22Rv1 (cell line): ENCODE results near the gene PTPRG.

ENCODE experiments used
- ZFX ChIP-seq: fragments of 450-650 bp; IDR thresholded peaks from 2 replicates; pipeline ENCODE4 v1.6.1; 2017; ENCODE audit warnings: antibody characterized with exemption, borderline replicate concordance
- TF ChIP-seq, protein P1 (sequence below): fragments of 450-650 bp; IDR thresholded peaks from 2 replicates; pipeline ENCODE4 v1.5.1; 2017; ENCODE audit warnings: mild to moderate bottlenecking

DNA sequence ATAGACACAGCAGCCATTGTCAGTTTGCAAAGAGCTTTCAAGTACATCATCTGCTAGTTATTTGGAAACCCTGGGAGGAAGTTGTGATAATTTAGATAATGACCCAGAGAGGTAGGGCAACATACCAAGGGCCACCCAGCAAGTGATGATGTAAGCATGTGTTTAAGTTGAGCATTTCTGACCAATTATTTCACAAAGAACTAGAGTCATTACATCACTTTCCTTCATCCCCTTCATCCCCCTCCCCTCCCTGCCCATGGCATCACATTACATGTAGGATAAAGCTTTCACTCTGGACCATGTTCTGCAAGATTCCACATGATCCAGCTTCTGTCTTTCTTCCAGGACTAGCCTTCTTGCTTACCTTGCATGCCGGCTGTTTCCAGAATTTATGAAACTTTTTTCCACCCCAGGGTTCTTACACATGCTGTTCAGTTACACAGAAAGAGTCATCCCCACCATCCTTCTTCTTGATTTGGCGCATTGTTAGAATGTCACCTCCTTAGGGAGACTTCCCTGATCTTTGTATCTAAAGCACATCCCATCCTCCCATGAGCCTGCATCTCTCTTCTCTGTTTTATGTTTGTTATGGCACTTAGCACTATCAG, 71.3 kb downstream of the PTPRG start:
- TF ChIP-seq, protein P1, sequence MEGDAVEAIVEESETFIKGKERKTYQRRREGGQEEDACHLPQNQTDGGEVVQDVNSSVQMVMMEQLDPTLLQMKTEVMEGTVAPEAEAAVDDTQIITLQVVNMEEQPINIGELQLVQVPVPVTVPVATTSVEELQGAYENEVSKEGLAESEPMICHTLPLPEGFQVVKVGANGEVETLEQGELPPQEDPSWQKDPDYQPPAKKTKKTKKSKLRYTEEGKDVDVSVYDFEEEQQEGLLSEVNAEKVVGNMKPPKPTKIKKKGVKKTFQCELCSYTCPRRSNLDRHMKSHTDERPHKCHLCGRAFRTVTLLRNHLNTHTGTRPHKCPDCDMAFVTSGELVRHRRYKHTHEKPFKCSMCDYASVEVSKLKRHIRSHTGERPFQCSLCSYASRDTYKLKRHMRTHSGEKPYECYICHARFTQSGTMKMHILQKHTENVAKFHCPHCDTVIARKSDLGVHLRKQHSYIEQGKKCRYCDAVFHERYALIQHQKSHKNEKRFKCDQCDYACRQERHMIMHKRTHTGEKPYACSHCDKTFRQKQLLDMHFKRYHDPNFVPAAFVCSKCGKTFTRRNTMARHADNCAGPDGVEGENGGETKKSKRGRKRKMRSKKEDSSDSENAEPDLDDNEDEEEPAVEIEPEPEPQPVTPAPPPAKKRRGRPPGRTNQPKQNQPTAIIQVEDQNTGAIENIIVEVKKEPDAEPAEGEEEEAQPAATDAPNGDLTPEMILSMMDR, result no peak
- no peak for TF ChIP-seq ZFX
